ENCODE results near the gene VPREB3.

Gene VPREB3

GRCh38 chr22:23743303-23743705, 10.9 kb downstream of the VPREB3 start:
- TF ChIP-seq, protein P1, sequence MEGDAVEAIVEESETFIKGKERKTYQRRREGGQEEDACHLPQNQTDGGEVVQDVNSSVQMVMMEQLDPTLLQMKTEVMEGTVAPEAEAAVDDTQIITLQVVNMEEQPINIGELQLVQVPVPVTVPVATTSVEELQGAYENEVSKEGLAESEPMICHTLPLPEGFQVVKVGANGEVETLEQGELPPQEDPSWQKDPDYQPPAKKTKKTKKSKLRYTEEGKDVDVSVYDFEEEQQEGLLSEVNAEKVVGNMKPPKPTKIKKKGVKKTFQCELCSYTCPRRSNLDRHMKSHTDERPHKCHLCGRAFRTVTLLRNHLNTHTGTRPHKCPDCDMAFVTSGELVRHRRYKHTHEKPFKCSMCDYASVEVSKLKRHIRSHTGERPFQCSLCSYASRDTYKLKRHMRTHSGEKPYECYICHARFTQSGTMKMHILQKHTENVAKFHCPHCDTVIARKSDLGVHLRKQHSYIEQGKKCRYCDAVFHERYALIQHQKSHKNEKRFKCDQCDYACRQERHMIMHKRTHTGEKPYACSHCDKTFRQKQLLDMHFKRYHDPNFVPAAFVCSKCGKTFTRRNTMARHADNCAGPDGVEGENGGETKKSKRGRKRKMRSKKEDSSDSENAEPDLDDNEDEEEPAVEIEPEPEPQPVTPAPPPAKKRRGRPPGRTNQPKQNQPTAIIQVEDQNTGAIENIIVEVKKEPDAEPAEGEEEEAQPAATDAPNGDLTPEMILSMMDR (IDR thresholded peaks at IDR 0.05): no peak

- TF ChIP-seq, protein P1 (IDR thresholded peaks at IDR 0.05): no peak
These were observed 11.5 kb downstream of the VPREB3 start for GRCh38 chr22:23742505-23743264.

- TF ChIP-seq, protein P1 (IDR thresholded peaks at IDR 0.05): no peak
These were observed 16.5 kb downstream of the VPREB3 start for GRCh38 chr22:23737696-23738095.

- TF ChIP-seq, protein P1 (IDR thresholded peaks at IDR 0.05): no peak
These were observed 31.5 kb downstream of the VPREB3 start for GRCh38 chr22:23722724-23723123.

GRCh38 chr22:23722160-23722559, 32.1 kb downstream of the VPREB3 start:
- TF ChIP-seq, protein P1 (IDR thresholded peaks at IDR 0.05): no peak

GRCh38 chr22:23720855-23721254, 33.4 kb downstream of the VPREB3 start:
- TF ChIP-seq, protein P1 (IDR thresholded peaks at IDR 0.05): no peak

DNA sequence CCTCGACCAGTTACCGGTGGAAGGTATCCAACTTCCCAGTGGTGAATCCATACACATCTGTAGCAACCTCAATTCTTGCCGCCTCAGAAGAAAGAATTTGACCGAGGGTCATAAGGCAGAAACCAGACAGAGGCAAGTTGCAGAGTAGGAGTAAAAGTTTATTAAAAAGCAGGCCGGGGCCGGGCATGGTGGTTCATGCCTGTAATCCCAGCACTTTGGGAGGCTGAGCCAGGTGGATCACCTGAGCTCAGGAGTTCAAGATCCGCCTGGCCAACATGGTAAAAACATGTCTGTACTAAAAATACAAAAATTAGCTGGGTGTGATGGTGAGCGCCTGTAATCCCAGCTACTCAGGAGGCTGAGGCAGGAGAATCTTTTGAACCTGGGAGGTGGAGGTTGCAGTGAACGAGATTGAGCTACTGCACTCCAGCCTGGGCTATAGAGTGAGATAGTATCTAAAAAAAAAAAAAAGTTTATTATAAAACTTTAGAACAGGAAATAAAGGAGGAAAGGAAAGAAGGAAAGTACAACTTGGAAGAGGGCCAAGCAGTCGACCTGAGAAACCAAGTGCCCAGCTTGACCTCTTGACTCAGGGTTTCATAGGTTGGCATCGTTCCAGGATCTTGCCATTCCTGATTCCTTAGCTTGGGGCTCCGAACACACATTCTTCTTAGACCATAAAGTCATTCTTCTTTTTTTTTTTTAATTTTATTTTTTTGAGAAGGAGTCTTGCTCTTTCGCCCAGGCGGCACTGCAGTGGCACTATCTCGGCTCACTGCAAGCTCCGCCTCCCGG, 35.7 kb downstream of the VPREB3 start:
- TF ChIP-seq, protein P1 (IDR thresholded peaks at IDR 0.05): no peak

All from LNCAP (cell line).